Pons (tissue), 1 donor: ENCODE results near the gene CRISPLD2.

Experiments used
- DNase-seq: peaks from one replicate; pipeline ENCODE4 v3.0.0-alpha.2; 2016; ENCODE audit warnings: low spot score

CRISPLD2 gene

DNA sequence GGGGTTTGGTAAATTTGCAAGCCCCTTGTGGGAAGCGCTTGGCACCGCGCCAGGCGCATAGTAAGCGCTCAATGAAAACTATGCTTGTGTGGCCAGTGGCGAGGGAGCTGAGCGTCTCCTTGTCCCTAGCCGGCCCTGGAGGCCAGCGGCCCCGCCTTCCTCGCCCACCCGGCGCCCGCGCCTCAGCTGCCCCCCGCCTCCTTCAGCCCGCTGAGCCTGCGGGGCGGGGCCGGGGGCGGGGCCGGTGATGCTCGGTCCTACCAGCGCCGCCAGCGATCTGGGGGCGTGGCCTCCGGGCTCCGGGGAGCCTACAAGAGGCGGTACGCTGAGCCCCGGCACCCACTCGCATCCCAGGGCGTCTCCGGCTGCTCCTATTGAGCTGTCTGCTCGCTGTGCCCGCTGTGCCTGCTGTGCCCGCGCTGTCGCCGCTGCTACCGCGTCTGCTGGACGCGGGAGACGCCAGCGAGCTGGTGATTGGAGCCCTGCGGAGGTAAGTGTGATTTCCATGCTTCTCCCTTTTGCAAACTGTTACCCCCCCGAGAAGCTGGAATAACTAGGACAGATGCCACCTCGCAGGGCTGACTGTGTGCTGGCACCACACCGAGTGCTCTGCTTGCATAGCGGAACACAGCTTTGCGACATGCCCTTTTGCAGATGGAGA, at the start of gene CRISPLD2:
Gene CRISPLD2, plus strand, starts transcription at position 342 of the 661 bp plus-strand sequence. CDS start 18,511 bp downstream, outside the sequence.
- DNase-seq = peak; percentile 60

GRCh38 chr16:84773312-84773711, 46.5 kb upstream of the CRISPLD2 start:
- DNase-seq = no peak

DNA sequence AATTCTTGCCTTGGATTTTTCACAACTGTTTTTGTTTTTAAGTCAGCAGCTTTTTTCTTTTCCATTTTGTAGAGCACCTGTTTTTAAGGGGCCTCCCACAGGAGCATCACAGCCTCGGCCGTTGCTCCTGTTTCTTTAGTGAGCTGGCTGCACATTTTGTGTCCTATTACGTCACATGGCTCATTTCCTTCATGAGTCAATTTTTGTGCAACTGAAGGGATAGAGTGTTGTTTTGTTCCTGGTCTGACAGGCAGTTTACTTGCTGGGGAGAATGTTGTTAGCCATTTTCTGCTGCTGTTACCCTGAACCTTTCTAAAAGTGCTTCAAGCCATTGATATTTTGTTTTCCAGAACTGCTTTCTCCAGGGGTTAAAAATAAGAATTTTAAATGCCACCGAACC, 45.0 kb upstream of the CRISPLD2 start:
- no peak for DNase-seq

GRCh38 chr16:84775262-84775810, 44.4 kb upstream of the CRISPLD2 start:
- no peak for DNase-seq

GRCh38 chr16:84777435-84777834, 42.4 kb upstream of the CRISPLD2 start:
- peak; percentile 40 for DNase-seq

DNA sequence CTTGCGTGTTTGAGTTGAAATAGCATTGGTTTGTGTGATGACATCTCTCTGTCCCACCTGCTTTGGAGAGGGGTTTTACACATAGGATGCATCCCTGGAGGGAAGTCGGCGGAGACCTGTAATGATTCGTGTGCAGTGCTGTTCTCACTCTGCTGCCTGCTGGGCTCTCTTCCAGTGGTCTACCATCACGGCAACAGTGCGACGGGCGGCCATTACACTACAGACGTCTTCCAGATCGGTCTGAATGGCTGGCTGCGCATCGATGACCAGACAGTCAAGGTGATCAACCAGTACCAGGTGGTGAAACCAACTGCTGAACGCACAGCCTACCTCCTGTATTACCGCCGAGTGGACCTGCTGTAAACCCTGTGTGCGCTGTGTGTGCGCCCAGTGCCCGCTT, 41.1 kb upstream of the CRISPLD2 start:
- DNase-seq = no peak

- no peak for DNase-seq
Observed at GRCh38 chr16:84780063-84780462, 39.7 kb upstream of the CRISPLD2 start.

DNA sequence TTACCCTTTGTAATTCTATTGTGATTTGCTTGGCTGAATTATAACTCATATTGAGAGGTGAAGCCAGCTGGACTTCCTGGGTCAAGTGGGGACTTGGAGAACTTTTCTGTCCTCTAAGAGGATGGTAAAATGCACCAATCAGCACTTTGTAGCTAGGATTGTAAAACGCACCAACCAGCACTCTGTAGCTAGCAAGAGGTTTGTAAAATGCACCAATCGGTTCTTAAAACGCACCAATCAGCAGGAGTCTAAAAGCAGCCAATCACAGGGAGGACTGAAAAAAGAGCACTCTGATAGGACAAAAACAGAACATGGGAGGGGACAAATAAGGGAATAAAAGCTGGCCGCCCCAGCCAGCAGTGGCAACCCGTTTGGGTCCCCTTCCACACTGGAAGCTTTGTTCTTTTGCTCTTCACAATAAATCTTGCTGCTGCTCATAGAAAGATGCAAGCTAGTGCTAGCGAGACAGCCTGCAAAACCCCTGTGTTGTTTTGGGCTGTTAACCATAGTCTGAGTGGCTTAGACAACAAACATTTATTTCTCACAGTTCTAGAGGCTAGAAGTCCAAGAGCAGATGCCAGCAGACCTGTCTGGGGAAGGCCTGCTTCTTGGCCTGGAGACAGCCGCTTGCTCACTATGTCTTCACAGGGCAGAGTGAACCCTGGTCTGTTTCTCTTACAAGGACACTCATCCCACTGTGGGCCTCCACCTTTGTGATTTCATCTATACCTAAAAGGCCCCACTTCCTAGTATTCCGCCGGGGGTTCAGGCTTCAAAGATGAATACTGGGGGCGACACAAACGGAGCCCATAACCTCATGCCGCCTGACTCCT, 39.0 kb upstream of the CRISPLD2 start:
- DNase-seq = peak; percentile 30

GRCh38 chr16:84782846-84783245, 36.9 kb upstream of the CRISPLD2 start:
- DNase-seq = peak; percentile 33

DNA sequence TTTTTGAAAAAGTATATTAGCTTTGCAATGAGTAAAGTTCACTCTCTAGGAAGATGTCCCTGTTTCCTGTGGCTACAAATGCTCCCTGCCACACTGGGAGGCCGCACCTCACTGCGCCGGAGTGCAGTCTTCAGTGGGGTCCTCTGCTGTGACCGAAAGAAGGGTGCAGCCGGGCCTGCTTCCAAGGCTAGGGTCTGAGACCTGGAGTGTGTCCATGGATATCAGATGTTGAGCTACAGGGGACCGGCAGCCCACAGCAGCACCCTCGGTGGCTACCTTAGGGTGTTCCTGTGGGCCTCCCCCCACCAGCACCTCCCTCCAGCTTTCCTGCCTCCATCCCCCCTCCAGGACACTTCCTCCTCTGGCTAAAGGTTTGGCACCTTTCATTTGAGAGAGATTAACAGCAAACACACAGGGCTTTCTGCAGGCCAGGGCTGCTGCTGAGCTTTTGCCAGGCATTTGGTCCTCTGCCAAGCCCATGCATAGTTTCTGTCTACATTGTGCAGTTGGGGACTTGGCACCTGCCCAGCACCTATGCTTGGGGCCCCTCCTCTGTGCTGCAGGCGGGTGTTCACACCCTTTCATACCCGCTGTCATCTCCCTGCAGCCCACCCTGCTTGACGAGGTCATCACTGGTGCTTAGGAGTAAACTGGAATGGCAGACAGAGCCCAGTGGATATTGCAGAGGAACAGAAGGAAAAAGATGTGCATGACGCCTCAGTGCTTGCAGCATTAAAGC, 33.8 kb upstream of the CRISPLD2 start:
- no peak for DNase-seq

GRCh38 chr16:84786605-84787262, 33.1 kb upstream of the CRISPLD2 start:
- DNase-seq = no peak

- no peak for DNase-seq
Observed at GRCh38 chr16:84787263-84787622, 32.5 kb upstream of the CRISPLD2 start.

GRCh38 chr16:84788920-84789391, 30.8 kb upstream of the CRISPLD2 start:
- DNase-seq = no peak

GRCh38 chr16:84789431-84789830, 30.4 kb upstream of the CRISPLD2 start:
- DNase-seq = no peak

DNA sequence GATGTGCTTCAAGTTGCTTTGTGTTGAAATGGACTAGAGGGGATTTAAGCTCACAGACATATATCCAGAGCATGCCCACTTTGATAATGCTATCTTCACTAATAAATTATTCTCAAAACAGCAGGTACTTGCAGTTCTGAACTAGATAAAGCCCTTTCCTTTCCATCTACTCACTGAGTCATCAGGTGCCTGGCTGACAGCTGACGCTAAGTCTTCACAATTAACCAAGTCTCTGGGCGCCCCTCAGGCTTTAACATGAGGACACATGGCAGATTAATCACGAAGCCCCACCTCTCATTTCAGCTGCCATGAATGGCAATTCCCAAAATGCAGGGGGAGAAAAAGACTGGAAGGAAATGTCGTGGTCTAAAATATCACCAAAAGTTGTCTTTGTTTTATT, 29.5 kb upstream of the CRISPLD2 start:
- DNase-seq = no peak

GRCh38 chr16:84791088-84791487, 28.7 kb upstream of the CRISPLD2 start:
- DNase-seq = no peak

- DNase-seq = no peak
Observed at GRCh38 chr16:84791501-84791900, 28.3 kb upstream of the CRISPLD2 start.

DNA sequence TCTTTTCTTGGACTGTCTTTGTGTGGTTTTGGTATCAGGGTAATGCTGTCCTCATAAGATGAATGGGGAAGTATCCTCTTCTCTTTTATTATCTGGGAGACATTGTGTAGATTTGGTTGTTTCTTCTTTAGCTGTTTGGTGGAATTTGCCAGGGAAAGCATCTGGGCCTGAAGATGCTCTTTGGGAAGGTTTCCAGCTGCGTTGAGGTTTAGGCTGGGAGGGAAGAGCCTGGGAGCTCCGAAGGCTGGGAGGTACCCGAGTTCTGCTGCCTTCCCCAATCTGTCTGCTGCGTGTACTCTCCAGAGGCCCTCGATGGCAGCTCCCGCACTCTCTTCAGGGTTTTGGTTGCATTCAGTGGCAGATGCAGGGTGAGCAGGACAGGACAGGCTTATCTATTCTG, 25.6 kb upstream of the CRISPLD2 start:
- no peak for DNase-seq

DNA sequence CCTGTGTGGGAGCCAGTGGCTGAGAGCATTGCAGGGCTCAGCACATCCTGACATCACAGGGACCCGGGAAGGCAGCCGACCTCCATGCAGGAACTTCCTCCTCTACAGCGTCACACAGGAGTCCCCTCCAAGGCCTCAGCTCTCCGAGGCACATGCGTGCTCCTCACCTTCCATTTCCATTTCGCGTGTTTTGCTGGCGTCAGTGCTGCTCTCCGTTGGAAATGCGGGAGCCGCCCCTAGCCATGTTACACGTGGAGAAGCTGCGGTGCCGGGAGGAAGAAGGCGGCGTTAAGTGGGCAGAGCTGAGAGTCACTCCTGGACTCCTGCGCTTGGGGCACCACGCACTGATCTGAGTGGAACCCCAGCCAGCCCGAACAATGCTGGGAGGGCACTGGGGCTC, 25.2 kb upstream of the CRISPLD2 start:
- no peak for DNase-seq

GRCh38 chr16:84795329-84796053, 24.3 kb upstream of the CRISPLD2 start:
- no peak for DNase-seq
